GM19023 (cell line): ENCODE data around the gene NDST1.

Experiments
- ATAC-seq: cut with Tn5 transposase; IDR thresholded peaks from one replicate; pipeline ENCODE4 v1.9.1; 2021; ENCODE audit warnings: mild to moderate bottlenecking, moderate library complexity; ENCODE audit not compliant: unreplicated experiment

The NDST1 gene

DNA sequence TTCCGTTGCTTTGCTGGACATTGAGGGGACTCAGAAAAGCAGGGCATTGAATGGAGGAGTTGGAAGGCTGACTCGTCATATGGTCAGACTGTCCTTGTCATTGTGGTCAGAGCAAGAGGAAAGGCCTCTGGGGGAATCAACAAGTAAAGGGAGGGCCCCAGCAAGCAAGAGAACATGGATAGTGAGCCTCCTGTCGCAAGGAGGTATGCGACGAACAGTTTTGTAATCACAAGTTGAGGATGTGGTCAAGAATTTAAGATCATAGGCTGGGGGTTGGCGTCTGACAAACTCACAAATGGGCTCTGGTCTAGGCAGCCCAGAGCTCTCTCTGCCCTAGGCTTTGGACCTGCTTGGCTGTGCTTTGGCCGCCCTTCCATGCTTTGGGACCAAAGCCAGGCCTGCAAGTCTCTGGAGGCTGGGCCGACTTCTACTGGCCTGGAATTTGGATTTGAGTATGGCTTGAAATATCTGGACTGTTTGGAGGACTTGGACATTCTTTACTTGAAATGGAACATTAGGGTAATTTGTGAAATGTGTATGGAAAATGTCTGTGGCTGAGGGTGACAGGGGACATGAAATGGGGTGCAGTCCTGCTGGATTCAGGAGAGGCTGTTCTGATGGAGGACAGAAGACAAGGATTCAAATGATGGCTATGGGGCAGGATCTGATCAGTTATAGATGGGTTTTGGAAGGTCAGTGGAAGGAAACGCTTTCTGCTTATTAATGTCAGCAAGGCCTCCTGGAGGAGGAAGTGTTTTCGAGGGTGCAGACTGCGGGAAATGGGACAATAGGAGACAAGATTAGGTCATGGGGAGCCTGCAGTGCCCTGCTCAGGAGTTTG is 19.2 kb upstream of the NDST1 start:
- no peak for ATAC-seq

DNA sequence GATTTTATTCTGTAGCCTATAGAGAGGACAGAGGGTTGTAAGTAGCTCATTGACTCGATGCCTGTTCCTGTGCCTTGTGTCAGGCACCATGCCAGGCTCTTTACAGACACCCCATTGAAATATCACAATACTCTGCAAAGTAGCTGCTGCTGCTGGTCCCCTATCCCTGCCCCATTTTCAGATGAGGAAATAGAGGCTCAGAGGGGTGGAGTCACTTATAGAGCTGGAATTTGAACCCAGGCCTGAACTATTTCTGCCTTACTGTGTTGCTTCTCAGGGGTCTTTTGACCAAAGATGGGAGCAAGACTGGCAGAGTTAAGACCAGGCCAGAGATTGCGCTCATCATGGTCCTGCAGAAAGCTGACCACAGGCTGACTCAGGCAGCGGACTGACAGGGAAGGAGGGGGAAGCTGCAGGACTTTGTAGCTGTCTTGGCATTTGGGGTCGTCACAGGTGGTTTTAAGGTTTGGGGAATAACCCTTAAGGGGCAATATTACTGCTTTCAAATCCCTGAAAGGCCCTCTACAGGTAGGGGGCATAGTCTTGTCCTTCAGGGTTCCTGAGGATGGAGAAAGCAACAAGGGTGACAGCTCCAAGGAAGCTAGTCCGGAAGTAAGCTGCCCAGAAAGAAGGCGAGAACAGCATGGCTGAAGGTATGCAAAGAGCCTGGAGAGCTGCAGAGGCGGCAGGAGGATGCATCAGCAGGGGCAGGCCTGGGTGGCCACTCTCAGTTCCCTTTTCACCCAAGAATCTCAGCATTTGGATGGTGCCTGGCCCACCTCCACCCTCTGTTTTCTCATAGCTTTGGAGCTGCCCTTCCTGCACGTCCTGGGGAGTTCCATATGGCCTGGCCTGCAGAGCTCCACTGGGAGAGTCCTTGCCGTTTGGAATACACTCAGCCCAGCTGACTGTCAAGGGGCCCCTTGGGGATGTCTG is 18.3 kb upstream of the NDST1 start:
- ATAC-seq = peak; percentile 72

DNA sequence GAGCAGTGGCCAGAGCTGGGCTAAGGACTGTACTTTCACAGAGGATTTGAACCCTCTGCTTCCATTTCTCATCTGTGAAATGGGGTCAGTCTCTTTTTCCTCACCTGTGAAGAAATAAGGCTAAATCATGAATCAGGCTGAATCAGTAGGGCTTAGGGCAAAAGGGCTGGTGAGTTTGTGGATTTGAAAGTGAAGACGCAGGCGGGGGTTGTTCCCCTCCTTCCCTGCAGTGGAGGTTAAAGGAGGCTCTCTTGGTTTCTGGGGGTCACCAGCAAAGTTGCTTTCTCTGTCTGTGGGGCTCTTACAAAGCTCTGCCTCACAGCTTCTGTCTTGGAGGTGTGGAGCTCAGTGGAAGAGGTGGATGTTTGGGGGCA is 17.6 kb upstream of the NDST1 start:
- no peak for ATAC-seq

DNA sequence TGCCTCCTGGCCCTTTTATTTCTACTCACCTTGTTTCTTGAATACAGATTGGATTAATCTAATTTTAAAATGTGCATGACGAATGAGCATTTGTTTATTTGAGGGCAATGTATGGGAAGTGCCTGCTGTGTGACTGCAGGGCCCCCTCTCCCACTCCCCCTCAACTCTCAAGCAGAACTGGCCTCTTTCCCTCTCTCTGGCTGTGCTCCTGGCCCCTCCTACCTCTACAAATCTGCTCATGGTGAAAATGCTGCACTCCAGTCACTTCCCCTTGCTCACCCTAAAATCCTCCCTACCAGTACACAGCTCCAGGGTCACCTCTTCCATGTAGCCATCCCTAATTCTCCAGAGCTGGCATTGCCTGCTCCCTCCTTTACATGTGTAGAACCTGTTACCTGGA is 17.2 kb upstream of the NDST1 start:
- no peak for ATAC-seq

DNA sequence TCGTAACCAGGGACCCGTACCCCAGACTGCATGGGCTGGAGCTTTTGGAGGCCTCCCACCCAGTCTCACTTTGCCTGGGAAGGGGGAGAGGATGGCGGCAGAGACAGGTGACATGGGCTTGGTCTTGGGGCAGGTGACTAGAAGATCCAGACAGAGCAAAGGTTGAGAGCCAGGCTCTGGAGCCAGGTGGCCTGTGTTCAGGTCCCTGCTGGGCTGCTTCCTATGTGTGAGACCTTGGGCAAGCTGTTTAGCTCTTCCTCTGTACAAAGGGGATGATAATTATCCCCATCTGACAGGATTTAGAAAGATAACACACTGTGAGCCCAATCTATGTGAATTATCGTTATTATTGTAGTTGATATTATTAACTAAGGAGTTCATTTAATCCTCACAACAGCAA is 16.1 kb upstream of the NDST1 start:
- ATAC-seq = no peak

DNA sequence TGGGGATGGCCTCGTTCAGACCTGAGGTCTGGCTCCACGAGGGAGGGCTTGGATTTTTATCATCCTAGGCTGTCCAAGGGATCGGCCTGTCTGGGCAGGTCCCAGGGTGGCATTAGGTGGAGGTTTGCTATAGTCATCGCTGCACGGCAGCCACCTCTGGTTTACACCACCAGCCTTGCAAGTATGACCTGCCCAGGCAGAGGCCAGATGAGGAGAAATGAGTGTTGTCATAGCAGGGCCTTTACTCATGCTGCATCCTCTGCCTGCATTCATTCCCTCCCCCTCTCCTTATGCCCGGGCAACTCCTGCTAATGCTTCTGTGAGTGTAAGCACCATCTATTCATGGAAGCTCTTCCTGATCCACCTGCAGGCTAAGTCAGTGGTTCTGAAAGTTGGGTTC is 15.3 kb upstream of the NDST1 start:
- no peak for ATAC-seq

DNA sequence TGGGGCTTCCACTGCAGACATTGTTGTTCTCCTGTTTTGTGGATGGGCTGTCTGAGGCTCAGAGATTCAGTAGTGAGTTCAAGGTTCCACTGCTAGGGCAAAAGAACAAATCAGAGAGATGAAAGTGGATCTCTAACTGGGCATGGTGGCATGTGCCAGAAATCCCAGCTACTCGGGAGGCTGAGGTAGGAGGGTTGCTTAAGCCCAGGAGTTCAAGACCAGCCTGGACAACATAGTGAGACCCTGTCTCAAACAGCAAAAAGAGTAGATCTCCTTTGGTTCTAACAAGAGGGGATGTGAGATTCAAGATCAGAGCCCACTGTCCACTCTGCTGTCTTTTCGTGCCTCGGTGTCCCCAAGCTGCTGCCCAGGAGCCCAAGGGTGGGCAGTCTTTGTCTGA is 11.8 kb upstream of the NDST1 start:
- no peak for ATAC-seq

DNA sequence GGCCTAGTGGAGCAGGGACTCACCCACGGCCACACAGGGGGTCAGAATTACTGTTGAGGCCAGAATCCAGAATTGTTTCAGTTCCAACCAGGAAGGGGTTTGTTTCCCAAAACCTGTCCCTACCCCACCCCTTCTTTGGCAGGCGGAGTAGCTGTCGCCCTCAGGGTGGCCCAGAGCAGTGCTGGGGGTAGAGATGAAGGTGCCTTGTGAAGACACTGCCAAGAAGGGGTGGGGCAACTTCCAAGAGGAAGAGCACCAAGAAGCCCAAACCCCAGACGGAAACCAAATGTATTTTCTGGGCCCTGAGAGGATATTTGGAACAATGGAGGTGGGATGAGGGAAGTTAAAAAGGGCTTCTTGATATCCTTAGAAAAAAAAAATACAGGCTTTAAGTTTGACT is 11.4 kb upstream of the NDST1 start:
- ATAC-seq = no peak

DNA sequence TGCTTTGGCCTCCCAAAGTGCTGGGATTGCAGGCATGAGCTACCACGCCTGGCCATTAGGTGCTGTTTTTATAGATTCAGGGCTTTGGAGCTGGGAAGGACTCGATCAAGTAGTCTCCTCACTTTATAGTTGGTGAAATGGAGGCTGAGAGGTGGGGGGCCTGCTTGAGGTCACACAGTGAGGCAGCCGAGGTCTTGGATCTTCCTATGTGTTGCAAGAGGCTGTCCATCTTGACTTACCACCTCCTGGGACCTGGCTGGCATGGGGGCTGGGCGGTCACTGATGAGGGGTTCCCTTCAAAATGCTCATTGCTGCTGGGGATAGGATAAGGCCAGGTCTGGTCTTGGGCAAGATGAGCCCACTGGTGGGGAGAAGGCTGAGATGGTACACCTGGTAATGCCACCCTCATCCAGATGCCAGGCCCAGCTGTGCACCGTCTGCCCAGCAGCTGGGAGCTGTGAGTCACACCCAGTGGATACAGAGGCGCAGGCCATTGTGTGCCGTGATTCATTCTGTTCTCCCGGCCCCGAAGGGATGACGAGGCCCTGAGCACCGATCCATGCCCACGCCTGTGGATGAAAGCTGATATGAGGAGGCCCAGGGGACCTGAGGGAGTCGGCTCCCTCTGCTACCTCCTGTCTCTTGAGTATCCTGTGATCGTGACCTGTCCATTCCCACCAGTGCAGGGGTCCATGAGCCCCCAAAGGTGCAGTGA is 10.5 kb upstream of the NDST1 start:
- ATAC-seq = no peak

DNA sequence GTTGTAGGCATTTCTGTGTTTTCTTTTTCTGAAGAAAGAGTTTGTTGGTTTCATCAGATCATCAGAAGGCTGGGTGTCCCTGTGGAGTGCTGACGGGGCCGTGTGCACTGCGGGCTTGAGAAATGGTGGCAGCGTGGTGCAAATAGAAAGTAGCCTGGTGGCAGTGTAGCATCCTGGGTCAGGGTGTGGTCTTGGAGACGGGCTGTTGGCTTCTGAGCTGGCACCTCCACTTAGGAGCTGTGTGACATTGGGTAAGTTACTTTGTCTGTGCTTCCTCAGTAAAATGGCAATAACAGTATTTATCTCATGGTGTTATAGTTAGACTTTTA is 10.0 kb upstream of the NDST1 start:
- no peak for ATAC-seq

DNA sequence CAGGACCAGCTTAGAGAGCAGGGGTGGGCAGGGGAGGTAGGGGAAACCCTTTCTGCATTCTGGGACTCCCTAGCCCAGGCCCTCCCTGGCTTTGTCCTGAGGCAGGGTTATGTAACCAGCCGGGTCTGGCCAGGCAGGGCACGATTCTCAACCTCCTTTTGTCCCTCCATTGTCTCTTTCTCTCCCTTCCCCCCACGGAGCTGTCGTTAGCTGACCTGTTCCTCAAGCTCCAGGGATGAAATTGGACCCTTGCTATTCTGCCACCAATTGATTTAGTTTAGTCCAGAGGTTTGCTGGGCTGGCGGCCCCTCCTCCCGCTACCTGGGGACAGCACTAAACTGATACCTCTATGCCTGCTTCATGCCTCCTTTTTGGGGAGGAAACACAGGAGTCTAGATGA is 9.4 kb upstream of the NDST1 start:
- no peak for ATAC-seq

DNA sequence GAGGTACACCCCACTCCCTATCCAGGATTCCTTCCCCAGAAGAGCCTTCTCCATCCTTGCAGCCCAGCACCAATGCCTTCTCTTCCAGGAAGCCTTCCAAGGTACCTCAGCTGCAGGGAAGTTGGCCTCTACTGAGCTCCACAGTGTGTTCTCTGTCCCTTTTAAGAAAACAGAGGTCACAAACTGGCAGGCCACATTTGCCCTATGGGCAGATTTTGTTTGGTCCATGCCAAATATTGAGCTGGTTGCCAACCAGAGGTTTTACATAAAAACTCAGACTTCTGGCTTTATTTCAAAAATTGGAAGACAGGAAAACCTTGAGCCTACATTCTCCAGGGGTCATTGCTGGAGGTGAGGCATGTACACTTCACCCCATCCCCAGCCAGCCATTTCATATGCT is 9.0 kb upstream of the NDST1 start:
- ATAC-seq = no peak

DNA sequence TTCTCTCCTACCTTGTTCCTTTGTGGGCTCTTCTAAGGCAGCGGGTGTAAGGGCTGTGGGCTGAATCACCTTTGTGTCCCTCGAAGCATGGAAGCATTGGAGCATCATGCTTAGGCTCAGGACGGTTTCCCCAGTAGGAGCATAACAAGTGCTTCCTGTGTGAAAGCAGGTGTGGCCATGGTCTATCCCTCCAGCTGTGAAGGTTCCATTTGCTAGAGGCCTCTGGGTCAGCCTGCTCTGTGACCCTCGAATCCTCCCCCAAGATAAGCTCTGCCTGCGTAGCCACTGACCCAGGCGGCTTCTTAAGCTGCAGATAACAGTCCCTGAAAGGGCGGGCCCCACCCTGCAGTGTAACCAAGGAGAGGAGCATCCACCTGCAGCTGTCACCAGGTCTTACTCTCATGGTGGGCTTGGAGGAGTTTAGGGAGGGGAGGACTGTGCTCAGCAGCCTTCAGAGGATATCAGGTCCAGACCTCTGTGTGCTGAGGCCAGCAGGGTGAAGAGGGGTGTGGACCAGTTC is 8.4 kb upstream of the NDST1 start:
- ATAC-seq = peak; percentile 74

DNA sequence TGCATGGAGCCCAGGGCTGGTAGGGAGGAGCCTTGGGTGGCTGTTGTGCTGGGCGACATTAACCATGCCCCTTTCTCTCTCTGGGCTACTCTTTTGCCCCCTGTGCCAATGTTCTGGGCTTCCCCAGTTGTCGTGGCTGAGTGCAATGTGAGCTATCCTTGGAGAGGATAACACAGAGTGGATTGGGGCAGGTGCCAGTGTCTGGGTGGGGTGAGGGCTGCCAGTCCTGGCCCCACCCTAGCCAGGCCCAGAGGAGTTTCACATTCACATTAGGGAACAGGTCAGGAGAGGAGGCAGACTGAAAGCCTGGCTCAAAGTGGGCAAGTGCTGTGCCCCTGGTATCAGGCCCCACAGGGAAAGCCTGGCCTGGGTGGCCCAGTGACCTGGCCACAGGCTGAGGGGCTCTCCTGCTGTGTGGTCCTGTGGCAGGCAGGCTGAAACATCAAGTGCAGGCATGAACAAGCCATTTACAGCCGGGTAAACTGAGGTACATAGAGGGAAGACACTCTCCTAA is 7.5 kb upstream of the NDST1 start:
- ATAC-seq = no peak

DNA sequence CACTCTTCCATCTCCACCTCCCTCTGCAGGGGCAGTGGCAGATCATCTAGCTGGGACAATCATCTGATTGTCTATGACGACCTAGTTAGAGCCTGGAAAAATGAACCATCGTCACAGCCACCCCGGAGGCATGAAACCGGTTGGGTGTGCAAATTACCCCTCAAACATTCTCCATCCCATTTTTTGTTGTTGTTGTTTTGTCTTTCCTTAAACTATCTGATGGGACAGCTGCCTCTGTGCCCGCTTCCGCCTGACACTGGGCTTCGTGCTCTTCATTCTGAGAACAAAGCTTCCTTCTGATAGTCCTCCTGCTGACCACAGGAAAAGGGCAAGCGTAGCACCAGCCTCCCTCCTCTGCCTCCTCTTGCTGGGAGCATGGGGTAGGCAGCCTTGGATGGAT is 7.0 kb upstream of the NDST1 start:
- no peak for ATAC-seq

DNA sequence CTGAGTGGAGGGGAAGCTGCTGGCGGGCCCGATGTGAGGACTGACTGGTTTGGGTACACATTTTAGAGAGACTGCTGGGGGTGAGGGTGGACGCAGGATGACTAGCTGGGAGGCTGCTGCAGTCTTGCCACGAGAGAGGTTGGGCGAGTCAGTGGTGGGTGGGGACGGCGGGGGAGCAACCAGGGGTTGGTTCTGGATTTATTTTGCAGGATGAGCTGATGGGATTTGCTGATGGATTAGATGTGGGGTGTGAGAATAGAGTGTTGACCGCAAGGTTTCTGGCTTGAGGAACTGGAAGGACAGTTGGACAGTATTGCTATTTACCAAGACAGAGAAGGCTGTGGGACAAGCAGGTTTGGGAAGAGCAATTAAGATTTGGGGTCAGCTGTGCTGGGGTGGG is 5.8 kb upstream of the NDST1 start:
- ATAC-seq = no peak

DNA sequence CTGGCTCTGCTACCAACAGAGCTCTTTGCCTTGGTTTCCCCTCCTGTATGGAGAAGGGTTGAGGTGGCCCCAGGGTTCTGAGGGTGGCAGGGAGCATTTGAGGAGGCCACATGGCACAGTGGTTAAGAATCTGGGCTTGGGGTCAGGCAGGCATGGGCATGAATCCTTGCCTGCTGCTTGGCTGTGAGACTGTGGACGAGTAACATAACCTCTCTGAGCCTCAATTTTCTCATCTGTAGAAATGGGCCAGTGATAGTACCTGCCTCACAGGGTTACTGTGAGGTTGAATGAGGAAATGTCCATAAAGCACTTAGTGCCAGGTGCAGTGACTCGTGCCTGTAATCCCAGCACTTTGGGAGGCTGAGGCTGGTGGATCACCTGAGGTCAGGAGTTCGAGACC is 5.1 kb upstream of the NDST1 start:
- no peak for ATAC-seq

DNA sequence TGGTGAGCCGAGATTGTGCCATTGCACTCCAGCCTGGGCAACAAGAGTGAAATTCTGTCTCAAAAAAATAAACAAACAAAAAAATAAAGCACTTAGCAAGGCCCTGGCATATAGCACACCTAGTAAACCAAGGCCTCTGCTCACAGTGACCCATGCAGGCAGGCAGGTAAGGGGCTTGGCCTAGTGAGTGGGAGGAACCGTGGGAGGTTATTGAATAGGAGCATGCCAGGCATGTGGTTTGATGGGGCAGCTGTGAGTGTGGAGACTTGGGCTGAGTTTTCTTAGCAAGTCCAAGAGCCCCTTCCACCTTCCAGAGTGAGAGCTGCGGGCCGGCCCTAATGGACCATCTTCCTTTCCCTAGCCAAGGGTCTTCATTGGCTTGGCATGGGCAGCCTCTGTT is 4.5 kb upstream of the NDST1 start:
- no peak for ATAC-seq

DNA sequence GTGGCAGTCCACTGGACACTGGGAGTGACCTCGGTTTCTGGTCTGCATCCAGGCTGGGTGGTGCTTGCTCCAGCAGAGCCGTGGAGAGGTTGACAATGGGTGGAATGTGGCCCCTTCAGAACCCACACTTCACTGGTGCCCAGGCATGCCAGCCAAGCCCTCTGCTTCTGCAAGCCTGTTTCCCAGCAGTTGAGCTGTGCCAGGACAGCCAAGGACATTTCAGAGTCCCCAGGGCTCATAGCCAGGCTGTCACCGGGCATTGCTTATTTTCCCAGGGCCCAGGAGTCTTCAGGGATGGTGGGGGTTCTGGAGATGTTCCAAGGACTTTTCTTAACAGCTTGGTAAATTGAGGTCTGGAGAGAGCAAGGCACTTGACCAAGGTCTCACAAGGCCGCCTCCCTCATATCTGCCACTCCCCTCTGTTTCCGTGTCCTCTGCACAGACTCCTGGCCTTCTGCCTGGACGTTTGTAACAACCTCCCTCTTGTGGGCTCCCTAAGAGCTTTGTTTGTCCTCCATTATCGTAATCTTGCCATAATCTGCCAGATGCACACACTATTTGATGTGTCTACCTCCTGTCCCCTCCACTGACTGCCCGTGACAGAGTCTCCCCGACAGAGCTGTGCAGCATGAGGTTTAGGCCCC is 3.8 kb upstream of the NDST1 start:
- no peak for ATAC-seq

DNA sequence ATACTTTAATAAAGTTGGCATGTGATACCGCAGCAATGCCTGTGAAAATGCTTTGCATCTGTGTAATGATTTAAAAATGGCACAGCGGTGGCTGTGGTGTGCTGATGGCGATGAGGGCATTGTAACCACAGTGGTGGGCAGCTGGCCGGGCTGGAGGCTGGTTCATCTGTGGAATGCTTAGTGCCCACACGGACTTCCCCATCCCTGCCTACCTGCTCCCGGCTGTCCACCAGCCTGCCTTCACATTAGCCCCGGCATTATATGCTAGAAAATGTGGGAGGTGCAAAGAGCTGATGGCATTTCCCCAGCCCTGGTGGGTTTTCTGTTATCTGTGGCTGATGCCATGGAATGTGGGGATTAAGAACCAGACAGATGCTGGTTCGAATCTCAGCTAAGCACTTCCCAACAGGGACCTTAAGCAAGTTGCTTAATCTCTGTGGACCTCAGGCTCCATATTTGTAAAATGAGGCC is 2.9 kb upstream of the NDST1 start:
- ATAC-seq = no peak

DNA sequence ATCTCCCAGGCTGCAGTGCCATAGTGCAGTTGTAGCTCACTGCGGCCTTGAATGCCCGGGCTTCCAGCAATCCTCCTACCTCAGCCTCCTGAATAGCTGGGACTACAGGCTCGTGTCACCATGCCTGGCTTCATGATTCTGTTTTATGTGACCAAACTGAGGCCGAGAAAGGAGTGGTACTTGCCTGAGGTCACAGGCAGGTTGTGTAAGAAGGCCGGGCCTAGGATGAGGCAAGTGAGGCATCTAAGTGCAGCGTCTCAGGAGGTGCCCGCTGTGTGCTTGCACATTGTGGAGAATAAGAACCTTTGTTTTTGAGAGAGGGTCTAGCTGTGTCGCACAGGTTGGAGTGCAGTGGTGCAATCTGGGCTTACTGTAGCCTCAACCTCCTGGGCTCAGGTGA is 2.1 kb upstream of the NDST1 start:
- ATAC-seq = no peak
